Measurements from ENCODE around the gene DOHH.

DNA sequence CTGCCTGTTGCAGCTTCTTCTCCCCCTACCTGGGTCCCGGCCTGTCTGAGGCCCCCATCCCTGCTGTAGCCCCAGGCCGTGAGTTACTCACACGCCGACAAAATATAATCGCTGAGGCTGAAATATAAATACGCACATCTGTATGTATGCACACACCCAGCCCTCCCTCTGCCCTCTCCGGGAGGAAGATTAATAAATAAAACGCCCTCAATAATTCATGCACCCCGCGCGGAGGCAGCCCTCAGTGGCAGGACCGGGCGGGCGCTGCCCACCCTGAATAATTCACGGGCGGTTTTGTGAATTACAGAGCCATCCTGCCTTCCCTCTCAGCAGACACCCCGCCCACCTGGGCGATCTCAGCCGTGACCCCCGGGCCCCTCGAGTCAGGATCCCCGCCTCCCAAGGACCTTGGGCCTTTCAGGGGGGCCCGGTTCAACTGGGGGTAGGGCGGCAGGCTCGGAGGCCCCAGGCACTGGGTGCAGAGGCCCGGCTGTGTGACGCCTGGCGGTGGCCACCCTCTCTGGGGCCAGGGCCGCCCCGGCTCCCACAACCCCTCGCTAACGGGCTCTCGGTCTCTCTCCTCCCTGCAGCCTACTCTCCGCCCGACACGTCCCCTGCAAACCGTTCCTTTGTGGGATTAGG is 44.4 kb downstream of the DOHH start:
- TF ChIP-seq, protein P1, sequence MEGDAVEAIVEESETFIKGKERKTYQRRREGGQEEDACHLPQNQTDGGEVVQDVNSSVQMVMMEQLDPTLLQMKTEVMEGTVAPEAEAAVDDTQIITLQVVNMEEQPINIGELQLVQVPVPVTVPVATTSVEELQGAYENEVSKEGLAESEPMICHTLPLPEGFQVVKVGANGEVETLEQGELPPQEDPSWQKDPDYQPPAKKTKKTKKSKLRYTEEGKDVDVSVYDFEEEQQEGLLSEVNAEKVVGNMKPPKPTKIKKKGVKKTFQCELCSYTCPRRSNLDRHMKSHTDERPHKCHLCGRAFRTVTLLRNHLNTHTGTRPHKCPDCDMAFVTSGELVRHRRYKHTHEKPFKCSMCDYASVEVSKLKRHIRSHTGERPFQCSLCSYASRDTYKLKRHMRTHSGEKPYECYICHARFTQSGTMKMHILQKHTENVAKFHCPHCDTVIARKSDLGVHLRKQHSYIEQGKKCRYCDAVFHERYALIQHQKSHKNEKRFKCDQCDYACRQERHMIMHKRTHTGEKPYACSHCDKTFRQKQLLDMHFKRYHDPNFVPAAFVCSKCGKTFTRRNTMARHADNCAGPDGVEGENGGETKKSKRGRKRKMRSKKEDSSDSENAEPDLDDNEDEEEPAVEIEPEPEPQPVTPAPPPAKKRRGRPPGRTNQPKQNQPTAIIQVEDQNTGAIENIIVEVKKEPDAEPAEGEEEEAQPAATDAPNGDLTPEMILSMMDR (IDR thresholded peaks at IDR 0.05; ENCODE audit: extremely low read depth in 1 of 2, insufficient read depth in 1 of 2, low read depth in 1 of 2, low read length in 2 of 2): no peak
- TF ChIP-seq POLR2AphosphoS5 (IDR thresholded peaks at IDR 0.05; ENCODE audit: insufficient read depth, low read depth, low read length) (no peak), JUN (IDR thresholded peaks at IDR 0.05; ENCODE audit: borderline replicate concordance, insufficient read depth, insufficient read length, low read depth) (no peak), EZH2 (IDR thresholded peaks at IDR 0.05; ENCODE audit: borderline replicate concordance, low read depth, low read length, severe bottlenecking) (no peak)

Measured in endothelial cell of umbilical vein (primary cell).